Calu3 (cell line): ENCODE measurements around the gene ZC3H12A. TPM values are rescaled to one million over a fixed set of nuclear protein-coding genes. Genes with fewer than 3 reads are reported as not detected.

Experiments
- BruUV-seq: library from RNA; stranded (reverse); fragments of 400-500 nt; replicated peaks from 2 replicates; lab custom pipeline; 2021; lab: Mats Ljungman, UMichigan
- CTCF ChIA-PET: fragments of 300-600 bp; sonication (Branson Sonifier 250); formaldehyde crosslinking; loops from one replicate; lab custom pipeline; 2022; ENCODE audit warnings: antibody characterized with exemption; lab: Charles Lee
- DNase-seq: peaks from one replicate; pipeline ENCODE4 v3.0.0; 2022
- H3K27ac Mint-ChIP-seq: one replicate; pipeline ENCODE4 v1.8.0; 2022; ENCODE audit warnings: mixed read lengths; ENCODE audit not compliant: unreplicated experiment
- H3K27me3 Mint-ChIP-seq: one replicate; pipeline ENCODE4 v1.8.0; 2022; ENCODE audit warnings: mixed read lengths; ENCODE audit not compliant: unreplicated experiment
- H3K36me3 Mint-ChIP-seq: one replicate; pipeline ENCODE4 v1.8.0; 2022; ENCODE audit warnings: mild to moderate bottlenecking, moderate library complexity, mixed read lengths; ENCODE audit not compliant: insufficient read depth, unreplicated experiment
- H3K4me1 Mint-ChIP-seq: one replicate; pipeline ENCODE4 v1.8.0; 2022; ENCODE audit warnings: mild to moderate bottlenecking, low read depth, mixed read lengths; ENCODE audit not compliant: unreplicated experiment
- H3K4me3 Mint-ChIP-seq: one replicate; pipeline ENCODE4 v1.8.0; 2022; ENCODE audit warnings: mild to moderate bottlenecking, low read depth, moderate library complexity, mixed read lengths; ENCODE audit not compliant: unreplicated experiment
- H3K9me3 Mint-ChIP-seq: one replicate; pipeline ENCODE4 v1.8.0; 2022; ENCODE audit warnings: low read depth, mixed read lengths; ENCODE audit not compliant: unreplicated experiment
- intact Hi-C: fragments of 100-400 bp; cut with micrococcal nuclease; formaldehyde crosslinking; loops from one replicate; pipeline ENCODE4 v1.10.0; 2022; ENCODE audit not compliant: unreplicated experiment
- total RNA-seq: library from RNA; stranded (reverse); gene quantifications from 2 replicates; pipeline ENCODE4 v1.2.3, GENCODE V29; 2022
- TF ChIP-seq, protein P1 (sequence below): fragments of 200-600 bp; IDR thresholded peaks from one replicate; pipeline ENCODE4 v1.8.0; 2022; ENCODE audit warnings: antibody characterized with exemption; ENCODE audit not compliant: unreplicated experiment

ZC3H12A gene
- total RNA-seq, 1 experiment from 2014 or later = 94.1 TPM

DNA sequence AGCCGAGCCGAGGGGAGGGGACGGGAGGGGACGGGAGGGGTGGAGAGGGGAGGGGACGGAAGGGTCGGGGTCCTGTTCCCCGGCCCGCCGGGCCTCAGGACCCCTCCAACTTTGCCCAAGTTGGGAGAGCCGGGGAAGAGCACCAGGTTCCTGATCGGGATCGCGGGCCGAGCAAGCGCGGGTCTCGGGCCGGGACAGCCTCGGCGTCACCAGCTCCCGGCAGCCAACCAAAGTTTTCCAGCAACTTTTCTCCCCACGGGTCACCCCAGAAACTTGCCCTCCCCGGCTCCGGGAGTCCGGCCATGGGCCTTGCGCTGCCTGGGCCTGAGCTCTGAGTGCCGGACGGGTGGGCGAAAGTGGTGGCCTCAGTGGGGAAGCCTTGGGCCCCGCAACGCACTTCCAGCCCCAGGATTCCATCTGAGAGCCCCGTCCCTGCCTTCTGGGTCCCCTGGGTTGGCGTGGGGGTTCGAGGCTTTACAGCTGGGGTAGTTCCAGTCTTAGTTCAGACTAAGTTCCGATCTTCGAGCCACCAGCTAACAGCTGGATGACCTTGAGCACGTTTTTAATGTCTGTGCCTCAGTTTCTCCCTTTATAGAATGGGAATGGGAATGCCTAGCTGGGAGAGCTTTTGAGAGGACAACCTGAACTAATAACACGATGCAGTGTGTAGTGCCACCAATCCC lies 458 bp downstream of the ZC3H12A start:
- H3K4me3 Mint-ChIP-seq = peak overlapping the region; percentile 90
- H3K36me3 Mint-ChIP-seq = peaks cover 95% of the 10 kb centered on the region
- H3K27ac Mint-ChIP-seq = peak overlapping the region; percentile 99
- TSS peak; percentile 33 for BruUV-seq
- no peaks in the 10 kb centered on the region for H3K9me3 Mint-ChIP-seq
- TF ChIP-seq, protein P1, sequence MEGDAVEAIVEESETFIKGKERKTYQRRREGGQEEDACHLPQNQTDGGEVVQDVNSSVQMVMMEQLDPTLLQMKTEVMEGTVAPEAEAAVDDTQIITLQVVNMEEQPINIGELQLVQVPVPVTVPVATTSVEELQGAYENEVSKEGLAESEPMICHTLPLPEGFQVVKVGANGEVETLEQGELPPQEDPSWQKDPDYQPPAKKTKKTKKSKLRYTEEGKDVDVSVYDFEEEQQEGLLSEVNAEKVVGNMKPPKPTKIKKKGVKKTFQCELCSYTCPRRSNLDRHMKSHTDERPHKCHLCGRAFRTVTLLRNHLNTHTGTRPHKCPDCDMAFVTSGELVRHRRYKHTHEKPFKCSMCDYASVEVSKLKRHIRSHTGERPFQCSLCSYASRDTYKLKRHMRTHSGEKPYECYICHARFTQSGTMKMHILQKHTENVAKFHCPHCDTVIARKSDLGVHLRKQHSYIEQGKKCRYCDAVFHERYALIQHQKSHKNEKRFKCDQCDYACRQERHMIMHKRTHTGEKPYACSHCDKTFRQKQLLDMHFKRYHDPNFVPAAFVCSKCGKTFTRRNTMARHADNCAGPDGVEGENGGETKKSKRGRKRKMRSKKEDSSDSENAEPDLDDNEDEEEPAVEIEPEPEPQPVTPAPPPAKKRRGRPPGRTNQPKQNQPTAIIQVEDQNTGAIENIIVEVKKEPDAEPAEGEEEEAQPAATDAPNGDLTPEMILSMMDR = no peak
- no peak for DNase-seq
- peaks cover 33% of the 10 kb centered on the region for H3K4me1 Mint-ChIP-seq
- intact Hi-C loops = no loop called here
- CTCF ChIA-PET = interaction anchor here (5.3 kb wide), 1 partner anchor 12 kb away, joined by 36 read pairs; no protein-coding TSS in a partner anchor
- H3K27me3 Mint-ChIP-seq = no peaks in the 10 kb centered on the region

DNA sequence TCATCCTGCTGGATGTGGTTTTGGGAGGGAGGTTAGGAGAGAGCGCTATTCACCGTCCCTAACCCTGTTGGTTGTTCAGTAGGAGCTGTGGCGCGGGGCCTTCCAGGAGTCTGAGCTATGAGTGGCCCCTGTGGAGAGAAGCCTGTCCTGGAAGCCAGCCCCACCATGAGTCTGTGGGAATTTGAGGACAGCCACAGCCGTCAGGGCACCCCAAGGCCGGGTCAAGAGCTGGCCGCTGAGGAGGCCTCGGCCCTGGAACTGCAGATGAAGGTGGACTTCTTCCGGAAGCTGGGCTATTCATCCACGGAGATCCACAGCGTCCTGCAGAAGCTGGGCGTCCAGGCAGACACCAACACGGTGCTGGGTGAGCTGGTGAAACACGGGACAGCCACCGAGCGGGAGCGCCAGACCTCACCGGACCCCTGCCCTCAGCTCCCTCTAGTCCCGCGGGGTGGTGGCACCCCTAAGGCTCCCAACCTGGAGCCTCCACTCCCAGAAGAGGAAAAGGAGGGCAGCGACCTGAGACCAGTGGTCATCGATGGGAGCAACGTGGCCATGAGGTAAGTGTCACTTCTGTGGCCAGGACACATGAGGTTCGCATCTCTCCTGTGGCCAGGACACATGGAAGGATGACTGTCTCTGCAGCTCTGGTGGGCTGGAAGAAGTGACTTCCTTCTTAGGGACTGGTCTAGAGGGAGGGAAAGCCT lies 1.2 kb downstream of the ZC3H12A start:
- Mint-ChIP-seq H3K4me3 (peak overlapping the region; percentile 90), H3K27me3 (no peaks in the 10 kb centered on the region), H3K4me1 (peaks cover 32% of the 10 kb centered on the region), H3K27ac (peak overlapping the region; percentile 100), H3K36me3 (peaks cover 97% of the 10 kb centered on the region), H3K9me3 (no peaks in the 10 kb centered on the region)
- BruUV-seq = no TSS peak
- CTCF ChIA-PET = interaction anchor here (5.3 kb wide), 1 partner anchor 11 kb away, joined by 36 read pairs; no protein-coding TSS in a partner anchor
- no peak for DNase-seq
- intact Hi-C loops = no loop called here
- TF ChIP-seq, protein P1 = no peak

GRCh38 chr1:37476087-37476452 lies 1.7 kb downstream of the ZC3H12A start:
- H3K4me3 Mint-ChIP-seq = peak overlapping the region; percentile 90
- H3K27me3 Mint-ChIP-seq = no peaks in the 10 kb centered on the region
- no peak for DNase-seq
- intact Hi-C loops = no loop called here
- no peaks in the 10 kb centered on the region for H3K9me3 Mint-ChIP-seq
- H3K36me3 Mint-ChIP-seq = peaks cover 98% of the 10 kb centered on the region
- H3K27ac Mint-ChIP-seq = peak overlapping the region; percentile 100
- TSS peak; percentile 9 for BruUV-seq
- peaks cover 32% of the 10 kb centered on the region for H3K4me1 Mint-ChIP-seq
- CTCF ChIA-PET = no interaction called here
- TF ChIP-seq, protein P1 = no peak

DNA sequence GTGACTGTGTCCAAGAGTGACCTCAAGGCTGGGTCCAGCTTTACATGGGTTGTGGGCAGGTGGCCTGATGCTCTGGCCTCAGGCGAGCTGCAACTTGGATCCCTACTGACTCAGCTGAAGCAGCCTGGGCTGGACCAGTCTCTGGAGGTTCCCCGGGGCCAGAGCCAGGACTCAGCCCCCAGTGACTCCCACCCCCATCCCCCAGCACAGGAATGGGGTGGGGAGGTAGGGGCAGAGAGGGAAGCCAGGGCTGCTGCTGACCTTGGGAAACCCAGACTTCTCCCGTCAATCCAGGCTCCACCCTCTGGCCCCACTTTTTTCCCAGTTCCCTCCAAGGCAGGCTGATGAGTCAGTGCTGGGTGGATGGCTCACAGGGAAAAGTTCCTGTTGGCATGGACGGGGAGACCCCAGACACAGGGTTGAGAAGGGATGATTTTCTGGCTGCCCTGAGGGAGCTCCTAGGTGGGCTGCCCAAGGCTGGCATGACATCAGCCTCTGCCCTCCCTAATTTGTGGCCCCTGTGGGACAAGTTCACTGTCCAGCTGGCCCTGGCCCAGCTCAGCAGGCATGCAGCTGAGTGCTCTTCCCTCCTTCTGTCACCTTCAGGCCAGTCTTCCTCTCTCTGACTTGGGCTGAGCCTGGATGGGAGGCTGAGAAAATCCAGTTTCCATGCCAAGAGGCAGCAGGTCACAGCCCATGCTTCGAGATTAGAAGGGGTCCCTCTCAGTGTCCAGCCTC lies 2.2 kb downstream of the ZC3H12A start:
- H3K36me3 Mint-ChIP-seq = peaks cover 100% of the 10 kb centered on the region
- peak overlapping the region; percentile 90 for H3K4me3 Mint-ChIP-seq
- H3K9me3 Mint-ChIP-seq = no peaks in the 10 kb centered on the region
- H3K27me3 Mint-ChIP-seq = no peaks in the 10 kb centered on the region
- peak overlapping the region; percentile 100 for H3K27ac Mint-ChIP-seq
- peak; percentile 62 for DNase-seq
- H3K4me1 Mint-ChIP-seq = peaks cover 32% of the 10 kb centered on the region
- no TSS peak for BruUV-seq
- CTCF ChIA-PET = interaction anchor here (1.0 kb wide), 2 partner anchors 9 to 22 kb away, joined by 3 read pairs; no protein-coding TSS in a partner anchor
- TF ChIP-seq, protein P1 = no peak
- intact Hi-C loops = no loop called here
